Measurements from ENCODE around the gene SNX10. TPM values are rescaled to one million over a fixed set of nuclear protein-coding genes. Genes with fewer than 3 reads are reported as not detected.

SNX10 gene
- total and polyA plus RNA-seq, 2 experiments from 2014 or later: 3.3 to 9.3 TPM

DNA sequence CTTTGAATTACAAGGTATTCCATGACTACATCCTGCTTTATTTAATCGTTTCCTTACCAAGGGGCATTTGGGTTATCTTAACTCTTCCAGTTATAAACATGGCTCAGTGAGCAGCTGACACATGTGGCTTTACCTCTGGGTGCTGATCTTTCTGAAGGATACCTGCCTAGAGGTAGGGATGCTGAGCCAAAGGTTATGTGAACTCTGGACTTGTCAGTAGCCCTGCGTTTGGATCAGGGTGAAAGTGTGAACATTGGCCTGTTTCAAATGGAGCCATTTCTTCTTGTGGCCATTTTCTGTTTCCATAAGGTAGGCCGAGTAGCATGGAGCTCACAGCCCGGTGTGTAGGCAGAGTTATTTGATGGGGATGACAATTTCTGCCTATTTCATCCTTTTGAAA, 29.2 kb downstream of the SNX10 start:
- Histone ChIP-seq H3K27me3 (no peaks in the 10 kb centered on the region), H3K4me3 (no peak overlapping the region), H3K9me3 (ENCODE audit: low read depth) (no peaks in the 10 kb centered on the region), H3K36me3 (no peaks in the 10 kb centered on the region), H3K27ac (no peak overlapping the region), H3K4me1 (ENCODE audit: low read depth) (no peaks in the 10 kb centered on the region)
- no peak for DNase-seq (ENCODE audit: low read depth in 1 of 2, low spot score in 1 of 2)
- TF ChIP-seq CTCF (IDR thresholded peaks at IDR 0.05; ENCODE audit: low read depth, low read length): no peak

DNA sequence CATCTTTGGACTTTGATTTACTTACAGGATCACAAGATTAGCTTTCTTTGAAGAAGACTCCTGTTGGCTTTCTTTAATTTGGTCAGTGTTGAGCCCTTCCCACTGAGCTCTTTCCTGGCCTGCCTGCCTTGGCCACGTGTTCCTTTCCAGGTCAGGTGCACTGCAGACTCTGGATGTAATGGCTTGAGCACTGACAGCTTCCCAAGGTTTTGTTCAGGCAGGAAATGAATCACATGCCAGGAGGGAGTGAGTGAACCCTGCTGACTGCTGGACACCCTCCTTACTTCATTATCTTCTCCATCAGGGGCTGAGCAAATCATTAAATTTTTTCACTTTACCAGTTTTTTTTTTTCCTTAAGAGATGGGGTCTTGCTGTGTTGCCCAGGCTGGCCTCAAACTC, 29.8 kb downstream of the SNX10 start:
- Histone ChIP-seq H3K9me3 (ENCODE audit: low read depth) (no peaks in the 10 kb centered on the region), H3K27ac (no peak overlapping the region), H3K27me3 (no peaks in the 10 kb centered on the region), H3K4me3 (no peak overlapping the region), H3K36me3 (no peaks in the 10 kb centered on the region), H3K4me1 (ENCODE audit: low read depth) (no peaks in the 10 kb centered on the region)
- DNase-seq (ENCODE audit: low read depth in 1 of 2, low spot score in 1 of 2): no peak
- TF ChIP-seq CTCF (IDR thresholded peaks at IDR 0.05; ENCODE audit: low read depth, low read length): no peak

DNA sequence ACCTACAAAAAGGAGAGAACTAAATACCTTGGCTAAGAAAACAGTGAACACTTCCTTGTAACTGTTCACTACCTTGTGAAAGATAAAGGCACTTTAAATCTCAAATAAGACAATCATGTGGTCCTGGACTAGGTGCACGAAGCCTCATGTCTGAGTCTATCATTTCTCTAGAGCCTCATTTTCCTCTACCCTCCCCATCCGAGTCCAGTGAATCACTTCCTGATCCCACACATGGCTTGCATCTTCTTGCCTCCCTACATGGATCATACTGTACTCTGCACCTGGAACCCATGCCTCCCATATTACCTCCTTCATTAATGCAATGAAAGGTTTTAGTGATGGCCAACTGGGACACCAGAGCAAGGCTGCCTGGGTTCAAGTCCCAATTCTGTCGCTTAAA, 34.5 kb downstream of the SNX10 start:
- Histone ChIP-seq H3K36me3 (no peaks in the 10 kb centered on the region), H3K4me3 (no peak overlapping the region), H3K4me1 (ENCODE audit: low read depth) (no peaks in the 10 kb centered on the region), H3K27me3 (no peaks in the 10 kb centered on the region), H3K27ac (no peak overlapping the region), H3K9me3 (ENCODE audit: low read depth) (no peaks in the 10 kb centered on the region)
- no peak for TF ChIP-seq CTCF (IDR thresholded peaks at IDR 0.05; ENCODE audit: low read depth, low read length)
- DNase-seq (ENCODE audit: low read depth in 1 of 2, low spot score in 1 of 2): no peak

DNA sequence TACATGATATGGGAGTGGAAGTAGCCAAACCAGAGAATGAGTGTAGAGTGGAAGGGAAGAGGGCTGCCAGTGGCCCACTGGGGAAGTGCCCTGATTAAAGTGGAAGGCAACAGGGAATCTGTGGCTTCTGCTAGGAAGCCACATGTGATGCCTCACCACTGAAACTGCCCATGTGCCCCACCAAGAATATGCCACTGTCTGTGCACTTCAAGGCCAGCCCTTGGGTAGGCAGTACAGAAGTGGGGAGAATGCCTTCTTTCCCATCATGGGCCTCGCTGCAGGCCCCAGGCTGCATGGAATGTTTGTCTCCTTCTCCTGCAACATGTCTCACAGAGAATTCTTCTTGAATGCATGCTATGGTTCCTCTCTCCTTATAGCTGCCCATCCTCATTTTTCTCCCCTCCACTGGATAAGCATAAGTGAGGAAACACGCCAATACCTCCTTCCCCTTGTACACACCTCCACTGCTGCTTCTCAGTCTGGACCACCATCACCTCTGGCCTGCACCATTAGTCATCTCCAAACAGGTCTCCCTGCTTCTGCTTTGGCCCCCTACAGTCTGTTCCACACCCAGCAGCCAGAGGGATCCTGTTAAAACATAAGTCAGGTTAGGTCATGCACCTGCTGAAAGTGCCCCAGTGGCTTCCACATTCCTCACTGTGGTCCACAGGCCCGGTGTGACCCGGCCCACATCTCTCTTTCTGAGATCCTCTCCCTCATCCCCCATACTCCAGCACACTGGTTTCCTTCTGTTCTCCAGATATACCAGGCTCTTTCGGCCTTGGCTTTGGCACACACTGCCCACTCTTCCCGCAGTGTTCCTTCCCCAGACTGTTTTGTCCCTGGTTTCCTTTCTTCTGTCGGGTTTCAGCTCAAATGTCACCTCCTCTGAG, 37.1 kb downstream of the SNX10 start:
- H3K27ac ChIP-seq: no peak overlapping the region
- no peak overlapping the region for H3K4me3 ChIP-seq
- H3K9me3 ChIP-seq (ENCODE audit: low read depth): no peaks in the 10 kb centered on the region
- TF ChIP-seq CTCF (IDR thresholded peaks at IDR 0.05; ENCODE audit: low read depth, low read length): no peak
- no peaks in the 10 kb centered on the region for H3K4me1 ChIP-seq (ENCODE audit: low read depth)
- DNase-seq (ENCODE audit: low read depth in 1 of 2, low spot score in 1 of 2): no peak
- no peaks in the 10 kb centered on the region for H3K36me3 ChIP-seq
- no peaks in the 10 kb centered on the region for H3K27me3 ChIP-seq

DNA sequence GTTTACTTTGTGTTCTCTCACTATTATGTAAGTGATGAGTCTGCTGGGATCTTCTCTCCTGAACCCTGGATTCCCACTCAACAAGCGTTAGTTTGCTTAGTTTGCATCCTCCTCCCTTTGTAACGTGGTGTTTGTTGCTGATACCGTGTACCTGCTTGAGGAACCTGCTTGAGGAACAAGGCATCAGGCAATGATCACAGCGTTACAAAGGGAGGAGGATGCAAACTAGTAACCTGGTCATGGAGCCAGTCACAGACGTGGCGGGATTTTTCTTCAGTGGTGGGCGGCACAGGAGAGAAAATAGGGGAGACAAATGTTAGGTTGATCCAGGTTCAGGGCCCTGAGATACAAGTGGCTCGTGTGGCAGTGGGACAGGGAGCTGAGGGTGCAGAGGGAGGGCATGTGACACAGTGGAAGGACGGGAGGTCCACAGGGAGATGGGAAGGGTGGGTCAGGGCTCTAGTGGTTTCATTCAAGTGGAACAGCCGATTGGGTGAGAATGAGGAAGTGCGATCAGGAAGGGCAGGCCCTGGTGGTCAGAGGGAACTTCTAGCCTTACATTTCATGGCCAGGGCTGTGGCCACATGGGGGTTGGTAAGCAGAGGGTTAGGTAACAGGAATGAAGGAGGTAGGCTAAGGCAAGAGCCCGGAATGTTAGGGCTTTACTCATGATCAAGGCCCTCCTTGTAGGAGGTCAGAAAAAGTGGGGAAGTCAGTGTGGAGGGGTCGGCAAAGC, 38.0 kb downstream of the SNX10 start:
- H3K4me3 ChIP-seq: no peak overlapping the region
- DNase-seq (ENCODE audit: low read depth in 1 of 2, low spot score in 1 of 2): no peak
- H3K27me3 ChIP-seq: no peaks in the 10 kb centered on the region
- H3K9me3 ChIP-seq (ENCODE audit: low read depth): no peaks in the 10 kb centered on the region
- H3K36me3 ChIP-seq: no peaks in the 10 kb centered on the region
- H3K27ac ChIP-seq: no peak overlapping the region
- no peaks in the 10 kb centered on the region for H3K4me1 ChIP-seq (ENCODE audit: low read depth)
- TF ChIP-seq CTCF (IDR thresholded peaks at IDR 0.05; ENCODE audit: low read depth, low read length): no peak
